NCI-H2081 (cell line): ENCODE measurements around the gene SLC39A1.
A peak's percentile ranks its signal among the peaks of the same experiment; 100 is the strongest.

Experiments used
- DNase-seq, 2 experiments: peaks; one replicate each; lab custom pipeline; 2025; lab: John Stamatoyannopoulos, UW

Gene SLC39A1

GRCh38 chr1:153976819-153977249 is 13.5 kb upstream of the SLC39A1 start:
- DNase-seq: peak in 1 of 2 experiments; percentile 58

GRCh38 chr1:153973525-153973924 is 10.2 kb upstream of the SLC39A1 start:
- no peak for DNase-seq

- no peak for DNase-seq
Measured at GRCh38 chr1:153973071-153973470, 9.7 kb upstream of the SLC39A1 start.

GRCh38 chr1:153970346-153970745 is 7.0 kb upstream of the SLC39A1 start:
- no peak for DNase-seq

- no peak for DNase-seq
Measured at GRCh38 chr1:153968972-153969371, 5.6 kb upstream of the SLC39A1 start.

DNA sequence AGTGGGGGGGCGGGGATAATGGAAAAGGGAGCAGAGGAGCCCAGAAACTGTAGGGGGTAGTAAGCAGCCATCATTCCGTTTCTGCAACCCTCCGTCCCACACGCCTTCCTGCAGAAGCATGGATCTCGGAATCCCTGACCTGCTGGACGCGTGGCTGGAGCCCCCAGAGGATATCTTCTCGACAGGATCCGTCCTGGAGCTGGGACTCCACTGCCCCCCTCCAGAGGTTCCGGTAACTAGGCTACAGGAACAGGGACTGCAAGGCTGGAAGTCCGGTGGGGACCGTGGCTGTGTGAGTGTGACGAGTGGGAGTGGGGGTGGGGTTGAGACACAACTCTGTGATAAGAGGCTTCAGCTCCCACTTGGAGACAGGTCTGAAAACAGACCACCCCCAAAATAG is 5.1 kb upstream of the SLC39A1 start:
- DNase-seq: peak in 1 of 2 experiments; percentile 34

DNA sequence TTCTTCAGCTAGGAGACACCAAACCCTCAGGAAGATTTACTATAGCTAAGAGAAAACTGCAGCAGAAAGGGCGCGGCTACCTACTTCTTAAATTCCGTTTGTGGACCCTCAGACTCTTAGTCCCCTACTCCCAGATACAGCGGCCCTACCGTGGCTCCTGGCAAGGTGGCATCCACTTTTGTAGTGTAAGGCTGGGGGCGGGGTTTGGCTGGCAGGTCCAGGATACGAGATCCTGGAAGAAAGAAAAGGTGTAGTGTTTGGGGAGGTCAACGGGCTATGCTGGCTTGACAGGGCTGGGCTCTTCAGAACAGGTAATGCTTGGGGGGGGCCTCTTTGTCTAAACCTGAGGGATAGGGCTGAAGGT is 4.6 kb upstream of the SLC39A1 start:
- DNase-seq: peak; percentile 48 to 55

DNA sequence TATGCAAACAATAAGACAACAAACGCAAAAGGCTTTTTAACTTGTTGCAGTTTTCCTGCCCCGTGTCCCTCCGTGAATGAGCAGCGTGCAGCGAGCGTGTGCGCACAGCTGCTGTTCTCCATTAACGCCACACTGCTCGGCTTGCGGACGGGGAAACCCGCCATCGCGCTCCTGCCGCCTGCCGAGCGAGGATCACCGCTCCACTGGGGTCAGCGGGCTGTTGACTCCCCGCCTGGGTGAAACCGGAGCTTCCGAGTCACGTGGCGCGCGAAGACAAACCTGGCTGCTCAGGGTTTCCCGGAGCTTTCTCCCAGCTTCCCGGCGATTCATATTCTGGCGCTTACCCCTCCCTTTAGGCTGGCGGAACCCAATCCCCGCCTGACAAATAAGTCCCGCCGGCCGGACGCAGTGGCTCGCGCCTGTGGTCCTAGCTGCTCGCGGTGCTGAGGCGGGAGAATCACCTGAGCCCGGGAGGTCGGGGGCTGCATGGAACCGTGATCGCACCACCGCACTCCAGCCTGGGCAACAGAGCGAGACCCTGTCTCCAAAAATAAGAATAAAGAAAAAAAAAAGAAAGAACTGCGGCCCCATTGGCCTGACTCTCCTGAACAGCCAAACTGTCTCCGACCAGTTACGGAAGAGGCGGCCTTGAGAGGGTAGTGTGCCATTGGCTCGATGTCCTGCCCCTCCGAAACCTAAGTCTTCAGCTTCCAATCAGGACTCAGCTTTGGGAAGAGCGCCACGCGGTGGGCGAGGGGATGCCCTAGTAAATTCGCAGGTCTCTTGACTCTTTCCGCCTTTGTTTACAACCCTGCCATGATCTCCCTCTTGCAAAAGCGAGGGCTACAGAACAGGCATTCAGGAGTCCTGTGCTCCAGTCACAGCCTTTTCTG is 4.0 kb upstream of the SLC39A1 start, which contains the start of gene CREB3L4:
TSS of gene CREB3L4 (plus strand) at position 796 of the 893 bp plus-strand sequence. CDS start 624 bp downstream, outside the sequence.
- peak; percentile 98 to 100 for DNase-seq

DNA sequence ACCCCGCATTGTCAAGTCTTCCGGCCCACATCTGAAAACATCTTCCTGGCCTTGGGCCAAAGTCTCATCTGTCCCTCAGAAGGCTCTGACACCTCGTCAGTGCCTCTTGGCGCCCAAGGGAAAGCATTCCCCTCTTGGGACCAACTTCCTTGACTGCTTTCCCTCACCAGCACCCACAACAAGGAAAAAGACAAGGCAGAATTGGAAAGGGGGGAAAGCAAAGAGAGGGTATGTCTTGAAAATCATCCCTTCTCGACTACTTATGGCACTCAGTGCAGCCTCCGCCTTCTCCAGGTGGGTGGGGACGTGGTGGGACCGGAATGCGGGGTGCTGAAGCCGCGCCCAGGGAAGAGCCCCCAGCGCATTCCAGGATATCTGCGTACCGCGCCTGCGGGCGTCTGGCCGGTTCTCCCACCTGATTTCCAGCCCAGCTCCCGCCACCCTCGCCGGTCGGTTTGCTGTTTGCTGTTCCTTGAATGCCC is 554 bp upstream of the SLC39A1 start:
- DNase-seq: peak; percentile 30 to 60

GRCh38 chr1:153962088-153963029 is 978 bp downstream of the SLC39A1 start:
- no peak for DNase-seq

DNA sequence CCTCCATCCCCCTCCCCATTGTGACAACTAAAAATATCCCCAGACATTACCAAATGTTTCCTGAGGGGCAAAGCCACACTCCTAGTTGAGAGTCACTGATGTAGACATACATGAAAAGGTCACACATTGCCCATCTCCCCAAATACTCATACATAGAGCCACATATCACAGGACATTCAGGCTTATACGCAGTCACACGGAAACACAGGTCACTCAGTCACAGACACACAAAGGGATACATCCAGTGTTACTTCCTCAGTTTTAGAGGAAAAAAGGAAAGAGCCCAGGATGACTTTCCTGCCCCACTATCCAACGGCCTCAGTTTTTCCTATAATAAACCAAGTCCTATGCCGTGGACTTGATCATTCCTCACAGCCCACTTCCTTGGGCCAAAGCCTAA is 1.9 kb downstream of the SLC39A1 start:
- DNase-seq: no peak

GRCh38 chr1:153960206-153960605 is 3.1 kb downstream of the SLC39A1 start:
- DNase-seq: no peak

DNA sequence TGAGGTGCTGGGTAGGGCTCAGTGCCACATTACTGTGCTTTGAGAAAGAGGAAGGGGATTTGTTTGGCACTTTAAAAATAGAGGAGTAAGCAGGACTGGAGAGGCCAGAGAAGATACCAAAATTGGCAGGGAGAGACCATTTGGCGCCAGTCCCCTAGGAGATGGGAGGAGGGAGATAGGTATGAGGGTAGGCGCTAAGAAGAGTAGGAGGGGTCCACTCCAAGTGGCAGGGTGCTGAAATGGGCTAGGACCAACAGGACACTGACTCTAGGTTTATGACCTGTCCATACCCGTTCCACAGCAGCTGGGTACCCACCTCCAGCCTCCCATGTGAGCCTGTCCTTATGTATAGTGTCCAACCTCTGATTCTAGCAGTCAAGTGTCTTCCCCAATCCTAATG is 3.9 kb downstream of the SLC39A1 start:
- DNase-seq: no peak

DNA sequence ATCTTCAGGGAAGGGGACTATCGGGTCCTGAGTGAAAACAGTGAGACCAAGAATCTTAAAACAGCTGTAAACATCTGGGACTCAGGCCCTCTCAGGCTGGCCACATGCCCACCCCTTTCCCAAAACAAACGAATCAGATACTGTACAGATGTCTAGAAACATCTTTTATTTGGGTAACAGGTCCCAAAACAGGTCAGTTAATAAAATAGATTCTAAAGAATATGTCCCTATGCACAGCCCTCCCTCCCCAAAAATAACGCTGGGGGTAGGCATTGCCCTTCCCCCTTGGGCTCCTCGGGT is 4.4 kb downstream of the SLC39A1 start:
- no peak for DNase-seq

GRCh38 chr1:153958111-153958960 is 5.0 kb downstream of the SLC39A1 start, which contains the start of gene CRTC2:
CRTC2 (minus strand) TSS chr1:153958612; CDS start chr1:153958497, 115 bp downstream.
- DNase-seq: peak; percentile 99 to 100

DNA sequence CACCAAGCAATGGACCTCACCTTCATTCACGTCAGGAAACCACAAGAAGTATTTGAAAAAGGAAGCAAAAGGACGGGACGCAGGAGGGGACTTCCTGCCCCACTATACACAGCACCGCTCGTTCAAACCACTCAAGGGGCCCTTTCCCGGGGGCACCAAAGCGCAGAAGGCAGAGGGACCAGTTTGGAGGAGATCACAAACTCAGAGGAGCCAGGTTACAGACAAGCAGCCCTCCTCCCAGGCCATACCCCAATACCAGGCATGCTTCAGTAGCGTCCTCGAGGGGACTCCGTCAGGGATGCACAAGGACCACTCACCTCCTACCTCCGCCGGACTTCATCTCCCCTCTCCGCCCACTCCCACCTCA is 5.6 kb downstream of the SLC39A1 start:
- peak in 1 of 2 experiments; percentile 56 for DNase-seq

- no peak for DNase-seq
Measured at GRCh38 chr1:153956997-153957715, 6.2 kb downstream of the SLC39A1 start.

GRCh38 chr1:153954826-153955225 is 8.5 kb downstream of the SLC39A1 start:
- DNase-seq: no peak

- DNase-seq: no peak
Measured at GRCh38 chr1:153953859-153954365, 9.4 kb downstream of the SLC39A1 start.

GRCh38 chr1:153951801-153952200 is 11.5 kb downstream of the SLC39A1 start:
- DNase-seq: no peak

GRCh38 chr1:153951183-153951582 is 12.2 kb downstream of the SLC39A1 start:
- no peak for DNase-seq
